ENCODE measurements around the gene SLC16A2. TPM values are rescaled to one million over a fixed set of nuclear protein-coding genes. Genes with fewer than 3 reads are reported as not detected.

SLC16A2 gene
- total RNA-seq, 6 donors from 2014 or later: 2.0 to 10.7 (median 4.8) TPM

DNA sequence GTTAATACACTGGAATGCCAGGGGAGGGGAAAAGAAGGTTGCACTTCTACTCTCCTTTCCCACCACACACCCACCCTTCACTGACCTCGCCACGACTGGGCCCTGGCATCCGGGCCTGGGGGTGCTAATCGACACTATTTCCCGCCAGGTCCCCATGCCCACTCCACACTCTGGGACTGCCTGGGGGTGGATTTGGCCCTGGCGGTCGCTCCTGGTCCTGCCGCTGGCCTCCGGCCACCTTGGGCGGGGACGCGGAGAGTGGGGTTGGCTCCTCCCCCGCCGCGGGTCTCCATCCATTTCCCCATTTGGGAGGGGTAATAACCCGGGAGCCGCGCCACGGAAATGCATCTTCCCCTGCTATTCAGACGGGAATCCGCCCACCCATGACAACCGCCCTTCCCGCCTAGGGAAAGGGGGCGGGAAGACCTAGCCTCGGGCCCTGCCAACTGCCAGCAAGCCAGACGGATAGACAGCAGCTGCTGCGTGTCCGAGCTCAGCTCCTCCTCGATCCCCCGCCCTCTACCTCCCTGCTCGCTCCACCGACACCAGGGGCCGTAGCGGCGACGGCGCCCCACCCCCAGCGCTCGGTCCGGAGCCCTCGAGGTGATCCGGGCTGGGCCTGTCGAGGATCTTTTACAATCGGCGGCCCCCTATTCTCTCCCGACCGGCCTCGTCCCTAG, 115.0 kb downstream of the SLC16A2 start:
- ATAC-seq (ENCODE audit: low FRiP score in 2 of 2) (peak; percentile 86 to 94), DNase-seq (peak; percentile 82 to 94)
- peaks cover 0 to 6% (median 0%) of the 10 kb centered on the region in 4 donors for H3K27me3 ChIP-seq

GRCh38 chrX:74536832-74537371, 115.6 kb downstream of the SLC16A2 start:
- ATAC-seq (ENCODE audit: low FRiP score in 2 of 2) (peak; percentile 44 to 73), DNase-seq (no peak)
- TF ChIP-seq CTCF (IDR thresholded peaks at IDR 0.05) (no peak), EP300 (IDR thresholded peaks at IDR 0.05) (no peak), POLR2AphosphoS5 (IDR thresholded peaks at IDR 0.05) (no peak), POLR2A (IDR thresholded peaks at IDR 0.05) (no peak)
- 42 to 60% methylated on average over 1 to 26 of the region's 26 CpGs for WGBS, 2 donors
- Histone ChIP-seq H3K27ac (peak overlapping the region; percentile 76 to 91 (median 88)), H3K27me3 (peaks cover 0 to 6% (median 0%) of the 10 kb centered on the region in 4 donors), H3K9me3 (no peaks in the 10 kb centered on the region), H3K4me1 (peaks cover 0 to 9% (median 3%) of the 10 kb centered on the region in 4 donors), H3K4me3 (peak overlapping the region in 3 of 4 donors; percentile 40 to 55 (median 53)), H3K36me3 (no peaks in the 10 kb centered on the region)

More for the DNA sequence above, 115.0 kb downstream of the SLC16A2 start:
- no peaks in the 10 kb centered on the region for H3K36me3 ChIP-seq
- 0 to 41% methylated on average over 5 to 41 of the region's 48 CpGs for WGBS, 2 donors
- no peaks in the 10 kb centered on the region for H3K9me3 ChIP-seq
- H3K4me3 ChIP-seq: peak overlapping the region; percentile 16 to 55 (median 46)
- H3K27ac ChIP-seq: peak overlapping the region; percentile 76 to 91 (median 88)
- H3K4me1 ChIP-seq: peaks cover 0 to 9% (median 3%) of the 10 kb centered on the region in 4 donors
- peak in 2 of 4 donors; percentile 29 to 43 for TF ChIP-seq POLR2A (IDR thresholded peaks at IDR 0.05)
- TF ChIP-seq EP300 (IDR thresholded peaks at IDR 0.05): no peak
- peak; percentile 53 to 66 for TF ChIP-seq POLR2AphosphoS5 (IDR thresholded peaks at IDR 0.05)
- TF ChIP-seq CTCF (IDR thresholded peaks at IDR 0.05): peak; percentile 33 to 76 (median 58)

DNA sequence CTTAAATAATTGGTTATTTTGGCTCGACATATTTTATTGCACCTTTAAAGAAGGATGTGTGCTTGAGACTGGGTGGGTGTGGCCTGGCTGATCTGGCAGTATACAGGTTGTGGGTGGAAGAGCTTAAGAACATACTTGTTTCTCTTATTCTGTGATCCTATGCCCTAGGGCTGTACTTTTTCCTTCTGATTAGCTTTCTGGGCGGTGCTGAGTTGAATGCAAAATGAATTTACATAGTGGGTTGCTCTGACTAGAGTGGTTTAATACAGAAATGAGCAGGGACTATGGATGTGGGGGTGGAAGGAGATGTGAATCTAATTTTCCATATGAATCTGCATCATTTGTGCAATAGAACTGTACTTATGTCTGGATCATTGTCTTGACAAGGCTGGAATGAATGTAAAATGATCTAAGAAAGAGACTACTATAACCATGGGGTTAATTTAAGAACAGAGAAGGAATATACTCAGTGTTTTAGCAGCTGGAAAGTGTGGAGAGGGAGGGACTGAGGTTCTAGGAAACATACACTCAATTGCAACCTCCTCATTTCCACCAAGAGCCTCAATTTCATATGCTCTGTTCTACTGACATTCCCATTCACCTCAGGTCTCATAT, 119.4 kb downstream of the SLC16A2 start:
- Histone ChIP-seq H3K36me3 (no peaks in the 10 kb centered on the region), H3K9me3 (no peaks in the 10 kb centered on the region), H3K4me3 (no peak overlapping the region), H3K27ac (no peak overlapping the region), H3K27me3 (peaks cover 0 to 6% (median 0%) of the 10 kb centered on the region in 4 donors), H3K4me1 (peaks cover 0 to 9% (median 0%) of the 10 kb centered on the region in 4 donors)
- TF ChIP-seq POLR2A (IDR thresholded peaks at IDR 0.05): no peak
- TF ChIP-seq POLR2AphosphoS5 (IDR thresholded peaks at IDR 0.05): no peak
- TF ChIP-seq EP300 (IDR thresholded peaks at IDR 0.05): no peak
- TF ChIP-seq CTCF (IDR thresholded peaks at IDR 0.05): no peak
- ATAC-seq (ENCODE audit: low FRiP score in 2 of 2): no peak
- no peak for DNase-seq
- WGBS, 2 donors: 60 to 74% methylated on average over 2 of the region's 2 CpGs

DNA sequence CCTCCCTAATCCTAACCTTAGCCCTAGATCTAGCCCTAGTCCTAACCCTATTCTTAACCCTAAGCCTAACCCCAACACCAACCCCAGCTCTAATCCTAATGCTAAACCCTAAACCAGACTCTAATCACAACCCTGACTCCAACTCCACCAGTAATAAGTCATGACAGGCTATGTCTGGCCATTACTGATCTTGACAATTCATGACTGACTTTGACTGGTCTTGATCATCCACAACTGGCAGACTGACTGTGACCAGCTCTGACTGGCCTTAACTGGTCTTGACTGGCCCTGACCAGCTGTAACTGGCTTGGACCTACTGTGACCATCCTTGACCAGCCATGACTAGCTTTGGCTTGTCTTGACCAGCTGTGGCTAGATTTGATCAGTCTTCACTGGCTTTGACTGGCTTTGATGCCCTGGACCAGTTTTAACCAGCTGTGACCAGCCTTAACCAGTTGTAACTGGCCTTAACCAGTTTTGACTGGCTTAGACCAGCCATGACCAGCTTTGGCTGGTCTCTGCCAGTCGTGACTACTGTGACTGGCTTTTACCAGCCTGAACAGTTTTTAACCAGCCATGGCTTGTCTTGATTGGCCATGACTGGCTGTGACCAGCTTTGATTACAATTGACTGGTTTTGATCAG, 124.7 kb downstream of the SLC16A2 start:
- 58% methylated on average over 1 of the region's 1 CpG; no CpG with 5 or more reads in 1 of the 2 donors for WGBS, 2 donors
- no peak for DNase-seq
- no peak for TF ChIP-seq CTCF (IDR thresholded peaks at IDR 0.05)
- no peak for TF ChIP-seq POLR2A (IDR thresholded peaks at IDR 0.05)
- no peak for TF ChIP-seq POLR2AphosphoS5 (IDR thresholded peaks at IDR 0.05)
- TF ChIP-seq EP300 (IDR thresholded peaks at IDR 0.05): no peak

More for the DNA sequence above, 124.7 kb downstream of the SLC16A2 start:
- ATAC-seq (ENCODE audit: low FRiP score in 2 of 2): no peak
- Histone ChIP-seq H3K4me1 (no peaks in the 10 kb centered on the region), H3K36me3 (no peaks in the 10 kb centered on the region), H3K27ac (no peak overlapping the region), H3K4me3 (no peak overlapping the region), H3K9me3 (no peaks in the 10 kb centered on the region), H3K27me3 (no peaks in the 10 kb centered on the region)
